HEK293 (cell line): ENCODE measurements around the gene LAIR2.

Source experiments
- CTCF ChIA-PET: fragments of 350-600 bp; formaldehyde crosslinking; extraction: SDS; loops from one replicate; lab custom pipeline; 2021; ENCODE audit warnings: antibody characterized with exemption; lab: Yijun Ruan, JAX
- POLR2A ChIA-PET: fragments of 300-600 bp; formaldehyde crosslinking; extraction: SDS; loops from one replicate; lab custom pipeline; 2020; ENCODE audit warnings: antibody characterized with exemption, inconsistent platforms; lab: Yijun Ruan, JAX
- H3K27ac ChIP-seq: fragments of 200-500 bp; sonication (Bioruptor generic); 2 replicates; pipeline ENCODE4 v1.5.1; 2014; ENCODE audit warnings: low read depth, low read length, control low read depth, inconsistent platforms; ENCODE audit errors: extremely low read depth
- H3K36me3 ChIP-seq, 2 experiments: fragments of 200-500 bp in 1 of 2; sonication (Bioruptor generic) in 1 of 2; 1 replicate in 1 of 2; 2 replicates in 1 of 2; pipeline ENCODE4 v1.5.1; 2014 to 2017; ENCODE audit warnings: inconsistent platforms in 2 of 2, low read length in 2 of 2; ENCODE audit not compliant: control insufficient read depth in 2 of 2, insufficient read depth in 1 of 2
- H3K4me1 ChIP-seq: fragments of 200-500 bp; sonication (Bioruptor generic); 2 replicates; pipeline ENCODE4 v1.5.1; 2014; ENCODE audit warnings: mild to moderate bottlenecking, low read length, inconsistent platforms; ENCODE audit not compliant: control insufficient read depth, insufficient read depth
- H3K4me3 ChIP-seq: 2 replicates; pipeline ENCODE4 v1.5.1; 2011; ENCODE audit warnings: low read depth, mild to moderate bottlenecking, control low read depth, low read length, moderate library complexity
- H3K9me3 ChIP-seq: fragments of 200-500 bp; sonication (Bioruptor generic); 2 replicates; pipeline ENCODE4 v1.5.1; 2014; ENCODE audit warnings: low read depth, low read length, inconsistent platforms; ENCODE audit not compliant: control insufficient read depth, insufficient read depth
- HIC1 ChIP-seq: fragments of 450-650 bp; formaldehyde crosslinking; IDR thresholded peaks from 2 replicates; pipeline ENCODE4 v1.5.1; 2016; ENCODE audit warnings: missing biosample characterization, missing genetic modification characterization
- HOXD13 ChIP-seq: sonication (generic); formaldehyde crosslinking; IDR thresholded peaks from 2 replicates; pipeline ENCODE4 v1.8.0; 2022; ENCODE audit warnings: missing genetic modification reagents, borderline replicate concordance
- KLF17 ChIP-seq: fragments of 450-650 bp; formaldehyde crosslinking; IDR thresholded peaks from 2 replicates; pipeline ENCODE4 v1.5.1; 2016; ENCODE audit warnings: missing biosample characterization, missing genetic modification characterization
- KLF8 ChIP-seq: fragments of 450-650 bp; formaldehyde crosslinking; IDR thresholded peaks from 2 replicates; pipeline ENCODE4 v1.5.1; 2016; ENCODE audit warnings: missing biosample characterization, missing genetic modification characterization
- MYNN ChIP-seq: fragments of 450-650 bp; formaldehyde crosslinking; IDR thresholded peaks from 2 replicates; pipeline ENCODE4 v1.5.1; 2016; ENCODE audit warnings: missing biosample characterization, missing genetic modification characterization, borderline replicate concordance
- PRDM1 ChIP-seq: fragments of 450-650 bp; formaldehyde crosslinking; IDR thresholded peaks from 2 replicates; pipeline ENCODE4; 2016; ENCODE audit warnings: missing biosample characterization, missing genetic modification characterization
- WT1 ChIP-seq: fragments of 450-650 bp; formaldehyde crosslinking; IDR thresholded peaks from 2 replicates; pipeline ENCODE4 v1.5.1; 2016; ENCODE audit warnings: missing biosample characterization, missing genetic modification characterization
- ZBTB44 ChIP-seq: fragments of 450-650 bp; IDR thresholded peaks from 2 replicates; pipeline ENCODE4 v1.5.1; 2018; ENCODE audit warnings: missing biosample characterization, mild to moderate bottlenecking, missing genetic modification characterization
- ZNF221 ChIP-seq: fragments of 450-650 bp; formaldehyde crosslinking; IDR thresholded peaks from 2 replicates; pipeline ENCODE4 v1.5.1; 2017; ENCODE audit warnings: missing biosample characterization, missing genetic modification characterization, borderline replicate concordance
- ZNF223 ChIP-seq: fragments of 450-650 bp; formaldehyde crosslinking; IDR thresholded peaks from 2 replicates; pipeline ENCODE4 v1.5.1; 2016; ENCODE audit warnings: missing biosample characterization, missing genetic modification characterization
- ZNF366 ChIP-seq: fragments of 450-650 bp; formaldehyde crosslinking; conservative IDR thresholded peaks from 2 replicates; pipeline ENCODE4 v1.5.1; 2016; ENCODE audit warnings: missing biosample characterization, missing genetic modification characterization
- ZNF585B ChIP-seq: fragments of 450-650 bp; formaldehyde crosslinking; IDR thresholded peaks from 2 replicates; pipeline ENCODE4 v1.5.1; 2016; ENCODE audit warnings: missing biosample characterization, missing genetic modification characterization
- ZNF600 ChIP-seq: fragments of 450-650 bp; formaldehyde crosslinking; IDR thresholded peaks from 2 replicates; pipeline ENCODE4 v1.5.1; 2016; ENCODE audit warnings: missing biosample characterization, missing genetic modification characterization
- ZNF623 ChIP-seq: fragments of 450-650 bp; formaldehyde crosslinking; IDR thresholded peaks from 2 replicates; pipeline ENCODE4 v1.5.1; 2016; ENCODE audit warnings: missing biosample characterization, missing genetic modification characterization
- ZNF658 ChIP-seq: fragments of 450-650 bp; formaldehyde crosslinking; IDR thresholded peaks from 2 replicates; pipeline ENCODE4; 2016; ENCODE audit warnings: missing biosample characterization, missing genetic modification characterization
- ZNF830 ChIP-seq: fragments of 450-650 bp; IDR thresholded peaks from 2 replicates; pipeline ENCODE4 v1.5.0; 2018; ENCODE audit warnings: missing biosample characterization, missing genetic modification characterization, low read depth, mild to moderate bottlenecking, moderate library complexity
- ZNF843 ChIP-seq: fragments of 450-650 bp; formaldehyde crosslinking; IDR thresholded peaks from 2 replicates; pipeline ENCODE4 v1.5.1; 2016; ENCODE audit warnings: missing biosample characterization, missing genetic modification characterization
- TF ChIP-seq, protein P1 (sequence below): fragments of 450-650 bp; IDR thresholded peaks from 2 replicates; pipeline ENCODE4 v1.5.1; 2018; ENCODE audit warnings: missing biosample characterization, missing genetic modification characterization
- TF ChIP-seq, protein P2 (sequence below): sonication (generic); formaldehyde crosslinking; IDR thresholded peaks from 2 replicates; pipeline ENCODE4 v1.8.1; 2022; ENCODE audit warnings: mild to moderate bottlenecking, moderate library complexity, missing genetic modification reagents

Gene LAIR2

GRCh38 chr19:54461210-54461609 lies 41.4 kb upstream of the LAIR2 start:
- TF ChIP-seq KLF17 (no peak), HIC1 (tag by site-specific recombination) (peak; percentile 39; the same call in 1 of the 2 replicates), ZNF623 (tag by site-specific recombination) (no peak)
- Histone ChIP-seq H3K9me3 (no peaks in the 10 kb centered on the region), H3K4me3 (no peak overlapping the region), H3K27ac (0 out of 2 replicates have a peak overlapping the region, but pooled peaks have one; percentile 16), H3K36me3 (peaks cover 31 to 61% of the 10 kb centered on the region in 2 experiments), H3K4me1 (peaks cover 5% of the 10 kb centered on the region; the same call in 1 of the 2 replicates)
- POLR2A ChIA-PET: interaction anchor here (0.5 to 6.8 kb wide), 2 partner anchors 12 to 778 kb away, joined by 3 to 64 read pairs; partner anchors contain the start of gene LENG8
- CTCF ChIA-PET: interaction anchor here (0.6 to 1.6 kb wide), 2 partner anchors 15 to 17 kb away, joined by 3 to 6 read pairs; no protein-coding TSS in a partner anchor

- POLR2A ChIA-PET: interaction anchor here (6.8 kb wide), 1 partner anchor 12 kb away, joined by 64 read pairs; the partner anchor contains the start of gene LENG8
- H3K27ac ChIP-seq: 0 out of 2 replicates have a peak overlapping the region, but pooled peaks have one; percentile 16
- no peak overlapping the region for H3K4me3 ChIP-seq
- peaks cover 31 to 57% of the 10 kb centered on the region in 2 experiments for H3K36me3 ChIP-seq
- H3K4me1 ChIP-seq: peaks cover 5% of the 10 kb centered on the region; the same call in 1 of the 2 replicates
- no peaks in the 10 kb centered on the region for H3K9me3 ChIP-seq
- CTCF ChIA-PET: interaction anchor here (0.6 to 1.6 kb wide), 2 partner anchors 16 kb away, joined by 3 to 6 read pairs; no protein-coding TSS in a partner anchor
- TF ChIP-seq ZNF366 (tag by site-specific recombination) (peak; percentile 81), HOXD13 (CRISPR knock-in tag) (peak; percentile 13; the same call in 1 of the 2 replicates), MYNN (tag by site-specific recombination) (no peak), PRDM1 (peak; percentile 76), ZNF843 (tag by site-specific recombination) (no peak), ZNF830 (no peak), ZNF221 (tag by site-specific recombination) (no peak), WT1 (tag by site-specific recombination) (peak; percentile 81), ZNF658 (no peak), ZNF223 (no peak), ZNF585B (tag by site-specific recombination) (no peak), ZBTB44 (no peak), KLF8 (tag by site-specific recombination) (peak; percentile 78), ZNF600 (tag by site-specific recombination) (peak; percentile 61; the same call in 1 of the 2 replicates)
- TF ChIP-seq, protein P1, sequence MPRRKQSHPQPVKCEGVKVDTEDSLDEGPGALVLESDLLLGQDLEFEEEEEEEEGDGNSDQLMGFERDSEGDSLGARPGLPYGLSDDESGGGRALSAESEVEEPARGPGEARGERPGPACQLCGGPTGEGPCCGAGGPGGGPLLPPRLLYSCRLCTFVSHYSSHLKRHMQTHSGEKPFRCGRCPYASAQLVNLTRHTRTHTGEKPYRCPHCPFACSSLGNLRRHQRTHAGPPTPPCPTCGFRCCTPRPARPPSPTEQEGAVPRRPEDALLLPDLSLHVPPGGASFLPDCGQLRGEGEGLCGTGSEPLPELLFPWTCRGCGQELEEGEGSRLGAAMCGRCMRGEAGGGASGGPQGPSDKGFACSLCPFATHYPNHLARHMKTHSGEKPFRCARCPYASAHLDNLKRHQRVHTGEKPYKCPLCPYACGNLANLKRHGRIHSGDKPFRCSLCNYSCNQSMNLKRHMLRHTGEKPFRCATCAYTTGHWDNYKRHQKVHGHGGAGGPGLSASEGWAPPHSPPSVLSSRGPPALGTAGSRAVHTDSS: no peak
- TF ChIP-seq, protein P2, sequence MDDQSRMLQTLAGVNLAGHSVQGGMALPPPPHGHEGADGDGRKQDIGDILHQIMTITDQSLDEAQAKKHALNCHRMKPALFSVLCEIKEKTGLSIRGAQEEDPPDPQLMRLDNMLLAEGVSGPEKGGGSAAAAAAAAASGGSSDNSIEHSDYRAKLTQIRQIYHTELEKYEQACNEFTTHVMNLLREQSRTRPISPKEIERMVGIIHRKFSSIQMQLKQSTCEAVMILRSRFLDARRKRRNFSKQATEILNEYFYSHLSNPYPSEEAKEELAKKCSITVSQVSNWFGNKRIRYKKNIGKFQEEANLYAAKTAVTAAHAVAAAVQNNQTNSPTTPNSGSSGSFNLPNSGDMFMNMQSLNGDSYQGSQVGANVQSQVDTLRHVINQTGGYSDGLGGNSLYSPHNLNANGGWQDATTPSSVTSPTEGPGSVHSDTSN (CRISPR knock-in tag): no peak
These were observed 41.0 kb upstream of the LAIR2 start for GRCh38 chr19:54461613-54462012.
